ENCODE measurements around the gene PALMD.

Gene PALMD

GRCh38 chr1:99705385-99705784, 59.5 kb downstream of the PALMD start:
- H3K4me3 ChIP-seq (ENCODE audit: low read length): no peak overlapping the region
- no peak overlapping the region for H3K4ac ChIP-seq (ENCODE audit: low read depth, low read length)
- H2BK15ac ChIP-seq (replicated peaks; ENCODE audit: low read depth): no peak overlapping the region
- no peak overlapping the region for H3K56ac ChIP-seq (ENCODE audit: low read length)
- no peak overlapping the region for H4K8ac ChIP-seq (ENCODE audit: low read depth, low read length)
- H3K27ac ChIP-seq (ENCODE audit: low read depth, low read length): no peak overlapping the region
- H3K79me2 ChIP-seq (ENCODE audit: control insufficient read depth, insufficient read depth, low read length): no peaks in the 10 kb centered on the region
- H3K4me1 ChIP-seq (ENCODE audit: control insufficient read depth, low read depth, low read length): no peaks in the 10 kb centered on the region
- no peaks in the 10 kb centered on the region for H3K79me1 ChIP-seq (ENCODE audit: low read length)
- no peaks in the 10 kb centered on the region for H3K36me3 ChIP-seq (ENCODE audit: control insufficient read depth, insufficient read depth, low read length)
- H2BK120ac ChIP-seq (ENCODE audit: low read depth, low read length): no peak overlapping the region
- no peaks in the 10 kb centered on the region for H3K27me3 ChIP-seq (ENCODE audit: insufficient read depth, low read length, poor library complexity)
- H4K5ac ChIP-seq (ENCODE audit: low read length): no peak overlapping the region
- no peak overlapping the region for H3K23ac ChIP-seq (ENCODE audit: low read length)
- no peak overlapping the region for H3K4me2 ChIP-seq (ENCODE audit: low read length)
- H2BK5ac ChIP-seq (ENCODE audit: low read length): no peak overlapping the region
- H3K18ac ChIP-seq (ENCODE audit: low read length): no peak overlapping the region
- no peak for DNase-seq
- H3K9ac ChIP-seq (ENCODE audit: low read length): no peak overlapping the region
- H2AK5ac ChIP-seq (ENCODE audit: low read length): no peak overlapping the region

- Histone ChIP-seq H3K36me3 (ENCODE audit: control insufficient read depth, insufficient read depth, low read length) (no peaks in the 10 kb centered on the region), H4K5ac (ENCODE audit: low read length) (no peak overlapping the region), H3K4me3 (ENCODE audit: low read length) (no peak overlapping the region), H2BK120ac (ENCODE audit: low read depth, low read length) (no peak overlapping the region), H4K8ac (ENCODE audit: low read depth, low read length) (no peak overlapping the region), H3K4me2 (ENCODE audit: low read length) (no peak overlapping the region), H3K18ac (ENCODE audit: low read length) (no peak overlapping the region), H3K79me2 (ENCODE audit: control insufficient read depth, insufficient read depth, low read length) (no peaks in the 10 kb centered on the region), H2BK5ac (ENCODE audit: low read length) (no peak overlapping the region), H3K4me1 (ENCODE audit: control insufficient read depth, low read depth, low read length) (no peaks in the 10 kb centered on the region), H3K9ac (ENCODE audit: low read length) (no peak overlapping the region), H3K27ac (ENCODE audit: low read depth, low read length) (no peak overlapping the region), H3K27me3 (ENCODE audit: insufficient read depth, low read length, poor library complexity) (no peaks in the 10 kb centered on the region), H2BK15ac (replicated peaks; ENCODE audit: low read depth) (no peak overlapping the region), H3K56ac (ENCODE audit: low read length) (no peak overlapping the region), H3K79me1 (ENCODE audit: low read length) (no peaks in the 10 kb centered on the region), H3K23ac (ENCODE audit: low read length) (no peak overlapping the region), H3K4ac (ENCODE audit: low read depth, low read length) (no peak overlapping the region), H2AK5ac (ENCODE audit: low read length) (no peak overlapping the region)
- no CpG with 5 or more reads among the region's 4 CpGs for WGBS (ENCODE audit: extremely low coverage, insufficient coverage, low lambda C conversion rate)
- DNase-seq: peak; percentile 63
Observed at GRCh38 chr1:99707535-99708142, 61.7 kb downstream of the PALMD start.

- Histone ChIP-seq H4K5ac (ENCODE audit: low read length) (no peak overlapping the region), H4K8ac (ENCODE audit: low read depth, low read length) (no peak overlapping the region), H2BK120ac (ENCODE audit: low read depth, low read length) (no peak overlapping the region), H3K56ac (ENCODE audit: low read length) (no peak overlapping the region), H2BK5ac (ENCODE audit: low read length) (no peak overlapping the region), H3K27ac (ENCODE audit: low read depth, low read length) (no peak overlapping the region), H2BK15ac (replicated peaks; ENCODE audit: low read depth) (no peak overlapping the region), H3K36me3 (ENCODE audit: control insufficient read depth, insufficient read depth, low read length) (peaks cover 2% of the 10 kb centered on the region), H3K23ac (ENCODE audit: low read length) (no peak overlapping the region), H3K4me3 (ENCODE audit: low read length) (no peak overlapping the region), H3K9ac (ENCODE audit: low read length) (no peak overlapping the region), H3K27me3 (ENCODE audit: insufficient read depth, low read length, poor library complexity) (no peaks in the 10 kb centered on the region), H3K79me1 (ENCODE audit: low read length) (no peaks in the 10 kb centered on the region), H2AK5ac (ENCODE audit: low read length) (no peak overlapping the region), H3K18ac (ENCODE audit: low read length) (no peak overlapping the region), H3K4ac (ENCODE audit: low read depth, low read length) (no peak overlapping the region), H3K79me2 (ENCODE audit: control insufficient read depth, insufficient read depth, low read length) (no peaks in the 10 kb centered on the region), H3K4me2 (ENCODE audit: low read length) (no peak overlapping the region), H3K4me1 (ENCODE audit: control insufficient read depth, low read depth, low read length) (no peaks in the 10 kb centered on the region)
- DNase-seq: no peak
- WGBS (ENCODE audit: extremely low coverage, insufficient coverage, low lambda C conversion rate): no CpG with 5 or more reads among the region's 4 CpGs
Observed at GRCh38 chr1:99710994-99711393, 65.1 kb downstream of the PALMD start.

- H3K4me1 ChIP-seq (ENCODE audit: control insufficient read depth, low read depth, low read length): no peaks in the 10 kb centered on the region
- H3K9ac ChIP-seq (ENCODE audit: low read length): no peak overlapping the region
- H3K4me2 ChIP-seq (ENCODE audit: low read length): no peak overlapping the region
- H3K23ac ChIP-seq (ENCODE audit: low read length): no peak overlapping the region
- no peak overlapping the region for H2BK120ac ChIP-seq (ENCODE audit: low read depth, low read length)
- H2BK15ac ChIP-seq (replicated peaks; ENCODE audit: low read depth): no peak overlapping the region
- H3K4me3 ChIP-seq (ENCODE audit: low read length): no peak overlapping the region
- H3K56ac ChIP-seq (ENCODE audit: low read length): no peak overlapping the region
- no peak overlapping the region for H3K4ac ChIP-seq (ENCODE audit: low read depth, low read length)
- H2AK5ac ChIP-seq (ENCODE audit: low read length): no peak overlapping the region
- H4K5ac ChIP-seq (ENCODE audit: low read length): no peak overlapping the region
- no peak overlapping the region for H3K18ac ChIP-seq (ENCODE audit: low read length)
- H3K79me1 ChIP-seq (ENCODE audit: low read length): no peaks in the 10 kb centered on the region
- WGBS (ENCODE audit: extremely low coverage, insufficient coverage, low lambda C conversion rate): no CpG with 5 or more reads among the region's 2 CpGs
- no peak overlapping the region for H3K27ac ChIP-seq (ENCODE audit: low read depth, low read length)
- H3K27me3 ChIP-seq (ENCODE audit: insufficient read depth, low read length, poor library complexity): no peaks in the 10 kb centered on the region
- H4K8ac ChIP-seq (ENCODE audit: low read depth, low read length): no peak overlapping the region
- no peak for DNase-seq
- no peaks in the 10 kb centered on the region for H3K79me2 ChIP-seq (ENCODE audit: control insufficient read depth, insufficient read depth, low read length)
- H2BK5ac ChIP-seq (ENCODE audit: low read length): no peak overlapping the region
- H3K36me3 ChIP-seq (ENCODE audit: control insufficient read depth, insufficient read depth, low read length): peaks cover 2% of the 10 kb centered on the region
Observed at GRCh38 chr1:99713006-99713405, 67.1 kb downstream of the PALMD start.

GRCh38 chr1:99717005-99717404, 71.1 kb downstream of the PALMD start:
- H4K8ac ChIP-seq (ENCODE audit: low read depth, low read length): no peak overlapping the region
- H3K27me3 ChIP-seq (ENCODE audit: insufficient read depth, low read length, poor library complexity): no peaks in the 10 kb centered on the region
- no peak overlapping the region for H3K4me3 ChIP-seq (ENCODE audit: low read length)
- H2AK5ac ChIP-seq (ENCODE audit: low read length): no peak overlapping the region
- H4K5ac ChIP-seq (ENCODE audit: low read length): no peak overlapping the region
- no peak overlapping the region for H2BK5ac ChIP-seq (ENCODE audit: low read length)
- peaks cover 2% of the 10 kb centered on the region for H3K36me3 ChIP-seq (ENCODE audit: control insufficient read depth, insufficient read depth, low read length)
- no peak overlapping the region for H3K56ac ChIP-seq (ENCODE audit: low read length)
- H2BK15ac ChIP-seq (replicated peaks; ENCODE audit: low read depth): no peak overlapping the region
- WGBS (ENCODE audit: extremely low coverage, insufficient coverage, low lambda C conversion rate): no CpG with 5 or more reads among the region's 1 CpG
- no peak overlapping the region for H3K4me2 ChIP-seq (ENCODE audit: low read length)
- no peak overlapping the region for H3K4ac ChIP-seq (ENCODE audit: low read depth, low read length)
- no peaks in the 10 kb centered on the region for H3K79me2 ChIP-seq (ENCODE audit: control insufficient read depth, insufficient read depth, low read length)
- DNase-seq: no peak
- no peak overlapping the region for H3K27ac ChIP-seq (ENCODE audit: low read depth, low read length)
- H3K4me1 ChIP-seq (ENCODE audit: control insufficient read depth, low read depth, low read length): no peaks in the 10 kb centered on the region
- H3K18ac ChIP-seq (ENCODE audit: low read length): no peak overlapping the region
- H3K79me1 ChIP-seq (ENCODE audit: low read length): no peaks in the 10 kb centered on the region
- H3K9ac ChIP-seq (ENCODE audit: low read length): no peak overlapping the region
- H3K23ac ChIP-seq (ENCODE audit: low read length): no peak overlapping the region
- H2BK120ac ChIP-seq (ENCODE audit: low read depth, low read length): no peak overlapping the region

- H3K79me2 ChIP-seq (ENCODE audit: control insufficient read depth, insufficient read depth, low read length): no peaks in the 10 kb centered on the region
- WGBS (ENCODE audit: extremely low coverage, insufficient coverage, low lambda C conversion rate): no CpG with 5 or more reads among the region's 3 CpGs
- no peaks in the 10 kb centered on the region for H3K27me3 ChIP-seq (ENCODE audit: insufficient read depth, low read length, poor library complexity)
- no peaks in the 10 kb centered on the region for H3K79me1 ChIP-seq (ENCODE audit: low read length)
- H2BK120ac ChIP-seq (ENCODE audit: low read depth, low read length): no peak overlapping the region
- no peak for DNase-seq
- H3K4me3 ChIP-seq (ENCODE audit: low read length): no peak overlapping the region
- H2BK15ac ChIP-seq (replicated peaks; ENCODE audit: low read depth): no peak overlapping the region
- H3K4me2 ChIP-seq (ENCODE audit: low read length): no peak overlapping the region
- no peak overlapping the region for H4K8ac ChIP-seq (ENCODE audit: low read depth, low read length)
- no peak overlapping the region for H3K56ac ChIP-seq (ENCODE audit: low read length)
- H2BK5ac ChIP-seq (ENCODE audit: low read length): no peak overlapping the region
- H3K18ac ChIP-seq (ENCODE audit: low read length): no peak overlapping the region
- no peak overlapping the region for H3K23ac ChIP-seq (ENCODE audit: low read length)
- no peak overlapping the region for H4K5ac ChIP-seq (ENCODE audit: low read length)
- H3K4ac ChIP-seq (ENCODE audit: low read depth, low read length): no peak overlapping the region
- H2AK5ac ChIP-seq (ENCODE audit: low read length): no peak overlapping the region
- no peak overlapping the region for H3K9ac ChIP-seq (ENCODE audit: low read length)
- peaks cover 3% of the 10 kb centered on the region for H3K4me1 ChIP-seq (ENCODE audit: control insufficient read depth, low read depth, low read length)
- H3K36me3 ChIP-seq (ENCODE audit: control insufficient read depth, insufficient read depth, low read length): no peaks in the 10 kb centered on the region
- H3K27ac ChIP-seq (ENCODE audit: low read depth, low read length): no peak overlapping the region
Observed at GRCh38 chr1:99723251-99723650, 77.3 kb downstream of the PALMD start.

Data from mesendoderm (in vitro differentiated cells).